H1 (cell line): ENCODE measurements around the gene MYNN. TPM values are rescaled to one million over a fixed set of nuclear protein-coding genes. Genes with fewer than 3 reads are reported as not detected.

ENCODE experiments used
- CTCF ChIA-PET: fragments of 300-600 bp; sonication (Branson Sonifier 250); formaldehyde crosslinking; loops from one replicate; lab custom pipeline; 2021; ENCODE audit not compliant: partially characterized antibody; lab: Charles Lee
- POLR2A ChIA-PET: fragments of 300-600 bp; sonication (Branson Sonifier 250); formaldehyde crosslinking; loops from one replicate; lab custom pipeline; 2021; ENCODE audit warnings: inconsistent platforms; ENCODE audit not compliant: partially characterized antibody; lab: Charles Lee
- DNase-seq, 2 experiments: peaks; one replicate each; pipeline versions ENCODE4 v3.0.0 to v3.0.0-alpha.2; 2010 to 2022; ENCODE audit warnings: low spot score in 2 of 2, low read depth in 1 of 2, mixed read lengths in 1 of 2
- FAIRE-seq: peaks from 2 replicates; lab custom pipeline; 2011; peaks lifted over from hg19 to GRCh38; lab: Jason Lieb, UNC
- H2AFZ ChIP-seq: 2 replicates; pipeline ENCODE4 v1.8.1; 2012; ENCODE audit warnings: low read length, inconsistent platforms
- H2AK5ac ChIP-seq: 2 replicates; pipeline ENCODE4 v1.6.1; 2013; ENCODE audit warnings: low read depth, low read length
- H2BK120ac ChIP-seq: replicated peaks from 2 replicates; pipeline ENCODE3; 2013; ENCODE audit warnings: low read depth, low read length, inconsistent platforms
- H2BK12ac ChIP-seq: 2 replicates; pipeline ENCODE4 v1.6.1; 2013; ENCODE audit warnings: low read depth, low read length
- H2BK15ac ChIP-seq: 2 replicates; pipeline ENCODE4 v1.6.1; 2013; ENCODE audit warnings: low read length
- H2BK20ac ChIP-seq: 2 replicates; pipeline ENCODE4 v1.6.1; 2013; ENCODE audit warnings: low read length
- H2BK5ac ChIP-seq: 2 replicates; pipeline ENCODE4 v1.6.1; 2013; ENCODE audit warnings: low read depth, low read length
- H3K14ac ChIP-seq: 2 replicates; pipeline ENCODE4 v1.6.1; 2013; ENCODE audit warnings: inconsistent platforms; ENCODE audit not compliant: insufficient read length
- H3K18ac ChIP-seq: 2 replicates; pipeline ENCODE4 v1.6.1; 2013; ENCODE audit warnings: low read length; ENCODE audit errors: extremely low read depth
- H3K23ac ChIP-seq: 2 replicates; pipeline ENCODE4 v1.6.1; 2013; ENCODE audit warnings: inconsistent platforms; ENCODE audit not compliant: insufficient read length
- H3K23me2 ChIP-seq: 2 replicates; pipeline ENCODE4 v1.6.1; 2013; ENCODE audit warnings: low read depth, low read length
- H3K27ac ChIP-seq: 2 replicates; pipeline ENCODE4 v1.6.1; 2011; ENCODE audit warnings: low read depth, low read length, inconsistent platforms
- H3K27me3 ChIP-seq, 4 experiments: replicated peaks in 1 of 4; 1 replicate in 1 of 4; 2 replicates in 3 of 4; pipeline versions ENCODE4 v1.6.1 to v1.8.1; 2011 to 2013; ENCODE audit warnings: low read length in 3 of 4, mild to moderate bottlenecking in 3 of 4, inconsistent platforms in 2 of 4, mixed read lengths in 2 of 4, moderate library complexity in 1 of 4; ENCODE audit not compliant: control insufficient read depth in 3 of 4, insufficient read depth in 3 of 4; ENCODE audit errors: extremely low read depth in 1 of 4
- H3K36me3 ChIP-seq, 4 experiments: 2 replicates each; pipeline versions ENCODE4 v1.6.1 to v1.8.1; 2011 to 2013; ENCODE audit warnings: mild to moderate bottlenecking in 4 of 4, low read length in 3 of 4, moderate library complexity in 2 of 4, control low read depth in 1 of 4, inconsistent platforms in 1 of 4; ENCODE audit not compliant: insufficient read depth in 4 of 4, control insufficient read depth in 2 of 4
- H3K4ac ChIP-seq: replicated peaks from 2 replicates; pipeline ENCODE3; 2013; ENCODE audit warnings: low read length, low read depth, mixed read lengths, inconsistent platforms; ENCODE audit not compliant: insufficient read length
- H3K4me1 ChIP-seq, 4 experiments: replicated peaks in 1 of 4; 1 replicate in 1 of 4; 2 replicates in 3 of 4; pipeline versions ENCODE4 v1.6.1 to v1.8.1; 2011 to 2013; ENCODE audit warnings: low read length in 3 of 4, inconsistent platforms in 2 of 4, mixed read lengths in 1 of 4; ENCODE audit not compliant: insufficient read depth in 4 of 4, control insufficient read depth in 3 of 4
- H3K4me2 ChIP-seq, 2 experiments: 2 replicates each; pipeline versions ENCODE4 v1.6.1 to v1.8.1; 2011 to 2013; ENCODE audit warnings: low read depth in 2 of 2, low read length in 2 of 2, control low read depth in 1 of 2, inconsistent platforms in 1 of 2, mild to moderate bottlenecking in 1 of 2; ENCODE audit not compliant: insufficient read depth in 1 of 2
- H3K4me3 ChIP-seq, 4 experiments: fragments of 200-600, 300-600 bp in 1 of 4; sonication (generic), shearing (Covaris generic), sonication (Bioruptor Twin) in 1 of 4; 2 replicates each; pipeline versions ENCODE4 v1.5.1 to v1.8.1; 2011 to 2016; ENCODE audit warnings: low read length in 4 of 4, low read depth in 3 of 4, control low read depth in 2 of 4, inconsistent platforms in 2 of 4, mild to moderate bottlenecking in 2 of 4, mixed read lengths in 1 of 4, moderate library complexity in 1 of 4; ENCODE audit not compliant: insufficient read depth in 2 of 4; ENCODE audit errors: extremely low read depth in 1 of 4
- H3K56ac ChIP-seq: replicated peaks from 2 replicates; pipeline ENCODE3; 2013; ENCODE audit warnings: low read depth, mild to moderate bottlenecking, mixed read lengths, low read length, inconsistent platforms; ENCODE audit not compliant: insufficient read length
- H3K79me1 ChIP-seq: 2 replicates; pipeline ENCODE4 v1.6.1; 2013; ENCODE audit warnings: low read depth, low read length, control low read depth
- H3K79me2 ChIP-seq, 2 experiments: 2 replicates each; pipeline versions ENCODE4 v1.6.1 to v1.8.1; 2012 to 2013; ENCODE audit warnings: low read length in 2 of 2, mild to moderate bottlenecking in 2 of 2, inconsistent platforms in 1 of 2; ENCODE audit not compliant: insufficient read depth in 2 of 2, control insufficient read depth in 1 of 2
- H3K9ac ChIP-seq, 4 experiments: replicated peaks in 1 of 4; 1 replicate in 1 of 4; 2 replicates in 3 of 4; pipeline versions ENCODE4 v1.6.1 to v1.8.1; 2011 to 2013; ENCODE audit warnings: low read depth in 3 of 4, low read length in 3 of 4, control low read depth in 2 of 4, mild to moderate bottlenecking in 2 of 4, moderate library complexity in 2 of 4, inconsistent platforms in 1 of 4; ENCODE audit errors: extremely low read depth in 1 of 4
- H3K9me3 ChIP-seq, 2 experiments: 2 replicates each; pipeline versions ENCODE4 v1.6.1 to v1.8.1; 2012 to 2013; ENCODE audit warnings: mild to moderate bottlenecking in 2 of 2, moderate library complexity in 2 of 2, control low read depth in 1 of 2, inconsistent platforms in 1 of 2, low read depth in 1 of 2, low read length in 1 of 2, mixed read lengths in 1 of 2; ENCODE audit not compliant: insufficient read depth in 2 of 2
- H4K20me1 ChIP-seq, 2 experiments: replicated peaks in 1 of 2; 2 replicates each; pipeline versions ENCODE3 to v1.8.1; 2011 to 2013; ENCODE audit warnings: inconsistent platforms in 2 of 2, low read length in 2 of 2, mild to moderate bottlenecking in 1 of 2; ENCODE audit not compliant: insufficient read depth in 2 of 2, control insufficient read depth in 1 of 2
- H4K5ac ChIP-seq: 2 replicates; pipeline ENCODE4 v1.6.1; 2013; ENCODE audit warnings: low read length, low read depth, mixed read lengths, inconsistent platforms; ENCODE audit not compliant: insufficient read length
- H4K8ac ChIP-seq: 2 replicates; pipeline ENCODE4 v1.8.0; 2013; ENCODE audit warnings: mild to moderate bottlenecking, moderate library complexity, low read length, inconsistent platforms; ENCODE audit not compliant: insufficient read depth; ENCODE audit errors: extremely low read depth
- H4K91ac ChIP-seq: replicated peaks from 2 replicates; pipeline ENCODE3; 2013; ENCODE audit warnings: low read length, mixed read lengths, inconsistent platforms; ENCODE audit not compliant: insufficient read length
- SIX5 ChIP-seq: IDR thresholded peaks from 2 replicates; pipeline ENCODE4 v1.6.1; 2011; ENCODE audit warnings: mild to moderate bottlenecking, low read depth, low read length
- WGBS, 2 experiments: shearing (Covaris generic) in 1 of 2; methylation state at CpG; one replicate each; pipeline versions ENCODE4 v1.1.6 to v1.1.7; 2013 to 2015; ENCODE audit warnings: low lambda C conversion rate in 2 of 2, mixed read lengths in 2 of 2, inconsistent platforms in 1 of 2, low coverage in 1 of 2, missing lambda C conversion rate in 1 of 2; ENCODE audit not compliant: insufficient replicate concordance in 2 of 2, insufficient coverage in 1 of 2, insufficient read length in 1 of 2; ENCODE audit errors: extremely low coverage in 1 of 2, missing lambda C conversion rate in 1 of 2; 5-methylcytosine and 5-hydroxymethylcytosine counted together
- polyA plus RNA-seq, 7 experiments: library from polyadenylated mRNA; depleted of rRNA in 3 of 7; stranded (reverse) in 5 of 7; unstranded in 2 of 7; fragments of >200 nt in 5 of 7; fragments of 200-250 nt in 2 of 7; gene quantifications; 1 replicate in 5 of 7; 2 replicates in 1 of 7; 4 replicates in 1 of 7; pipeline versions ENCODE4 v1.2.1 to v1.2.3, GENCODE V29; 2011 to 2013; ENCODE audit warnings: missing spikeins in 2 of 7, mixed read lengths in 2 of 7
- total RNA-seq: library from RNA; stranded (reverse); fragmentation: NEBNext Ultra II Directional; extraction: Animal tissue kit (Norgen Biotek cat#: 25700); gene quantifications from 2 replicates; pipeline ENCODE4 v1.2.1, GENCODE V29; 2021
- TF ChIP-seq, protein P1 (sequence below): IDR thresholded peaks from 2 replicates; pipeline ENCODE4 v1.6.1; 2012; ENCODE audit warnings: inconsistent platforms

Gene MYNN
- total and polyA plus RNA-seq, 2 of the 8 experiments (the other 6 are each of a cell fraction or from before 2014, with no cell fraction given): 7.3 to 15.2 TPM

DNA sequence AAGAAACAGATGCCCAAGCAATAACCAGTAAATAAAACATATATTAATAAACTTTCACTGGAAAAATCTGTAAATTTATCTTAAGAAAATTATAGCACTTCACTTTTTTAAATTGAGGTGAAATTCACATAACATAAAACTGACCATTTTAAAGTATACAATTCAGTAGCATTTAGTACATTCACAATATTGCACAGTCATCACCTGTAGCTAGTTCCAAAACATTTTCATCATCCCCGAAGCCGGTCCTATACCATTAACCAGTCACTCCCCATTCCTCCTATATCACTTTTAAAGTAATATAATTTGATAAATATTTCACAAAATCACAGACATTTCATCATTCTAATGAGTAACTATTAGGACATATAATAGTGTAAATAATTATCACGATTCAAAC is 31.5 kb downstream of the MYNN start:
- Histone ChIP-seq H3K14ac (no peak overlapping the region), H3K9ac (no peak overlapping the region), H4K91ac (no peak overlapping the region), H2BK12ac (no peak overlapping the region), H3K4me2 (no peak overlapping the region), H3K27ac (no peak overlapping the region), H3K18ac (no peak overlapping the region), H3K23ac (no peak overlapping the region), H3K4me3 (no peak overlapping the region), H3K4me1 (no peaks in the 10 kb centered on the region), H3K23me2 (no peaks in the 10 kb centered on the region), H4K5ac (no peak overlapping the region), H3K4ac (no peak overlapping the region), H3K79me2 (no peaks in the 10 kb centered on the region), H2AFZ (no peak overlapping the region), H3K56ac (no peak overlapping the region), H2BK120ac (no peak overlapping the region), H3K36me3 (no peaks in the 10 kb centered on the region; a peak in 4 of 8 replicates), H3K9me3 (no peaks in the 10 kb centered on the region), H2BK5ac (no peak overlapping the region), H2BK15ac (no peak overlapping the region), H3K27me3 (no peaks in the 10 kb centered on the region), H2AK5ac (no peak overlapping the region), H2BK20ac (no peak overlapping the region), H3K79me1 (no peaks in the 10 kb centered on the region), H4K8ac (no peak overlapping the region), H4K20me1 (no peaks in the 10 kb centered on the region)
- WGBS, 2 experiments: 91% methylated on average over 3 of the region's 3 CpGs; no CpG with 5 or more reads in 1 of the 2 experiments
- POLR2A ChIA-PET: no interaction called here
- CTCF ChIA-PET: interaction anchor here (1.4 kb wide), 1 partner anchor 22 kb away, joined by 3 read pairs; no protein-coding TSS in a partner anchor
- DNase-seq (no peak), FAIRE-seq (no peak)
- TF ChIP-seq, protein P1, sequence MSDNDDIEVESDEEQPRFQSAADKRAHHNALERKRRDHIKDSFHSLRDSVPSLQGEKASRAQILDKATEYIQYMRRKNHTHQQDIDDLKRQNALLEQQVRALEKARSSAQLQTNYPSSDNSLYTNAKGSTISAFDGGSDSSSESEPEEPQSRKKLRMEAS: no peak
- TF ChIP-seq SIX5: no peak
